HG02642 (cell line): ENCODE measurements around the gene STAB2.

Source experiments
- ATAC-seq: cut with Tn5 transposase; IDR thresholded peaks from one replicate; pipeline ENCODE4 v1.9.1; 2021; ENCODE audit warnings: mild to moderate bottlenecking; ENCODE audit not compliant: unreplicated experiment, poor library complexity

Gene STAB2

DNA sequence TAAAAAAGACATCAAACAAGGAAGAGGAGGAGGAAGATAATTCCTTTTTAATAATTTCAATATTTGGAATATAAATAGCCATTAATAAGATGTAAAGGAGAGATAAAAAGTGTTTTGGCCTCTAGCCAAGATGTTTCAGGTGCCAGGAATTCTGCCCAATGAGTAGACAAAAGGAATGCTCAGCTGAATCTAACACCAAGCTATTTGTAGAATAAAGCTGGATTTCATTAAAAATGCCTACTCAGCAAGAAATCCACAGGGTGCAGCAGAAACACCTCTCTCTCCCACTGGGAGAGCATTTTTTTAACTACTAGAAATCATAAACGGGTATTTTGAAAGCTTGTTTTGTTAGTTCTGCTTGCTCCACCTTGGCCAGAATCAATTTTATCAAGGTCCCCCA, 4.1 kb upstream of the STAB2 start:
- no peak for ATAC-seq

- no peak for ATAC-seq
Observed at GRCh38 chr12:103586132-103586531, 941 bp upstream of the STAB2 start.

DNA sequence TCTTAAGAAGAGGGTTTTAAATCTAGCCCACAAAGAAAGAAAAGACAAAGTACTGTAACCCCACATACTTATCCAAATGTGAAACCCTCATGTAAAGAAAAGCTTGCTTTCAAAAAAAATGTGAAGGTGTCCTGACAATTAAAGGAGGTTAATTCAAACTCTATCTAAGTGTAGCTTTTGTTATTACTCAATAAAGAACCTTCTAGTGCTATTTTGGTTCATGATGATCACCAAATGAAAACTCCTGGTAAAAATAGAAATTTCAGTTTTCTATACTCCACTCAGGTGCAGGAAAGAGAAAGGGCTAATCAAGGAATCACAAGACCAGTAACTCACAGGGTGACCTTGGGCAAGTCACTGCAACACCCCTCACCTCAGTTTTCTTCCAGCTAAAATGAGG, 1.6 kb downstream of the STAB2 start:
- no peak for ATAC-seq

DNA sequence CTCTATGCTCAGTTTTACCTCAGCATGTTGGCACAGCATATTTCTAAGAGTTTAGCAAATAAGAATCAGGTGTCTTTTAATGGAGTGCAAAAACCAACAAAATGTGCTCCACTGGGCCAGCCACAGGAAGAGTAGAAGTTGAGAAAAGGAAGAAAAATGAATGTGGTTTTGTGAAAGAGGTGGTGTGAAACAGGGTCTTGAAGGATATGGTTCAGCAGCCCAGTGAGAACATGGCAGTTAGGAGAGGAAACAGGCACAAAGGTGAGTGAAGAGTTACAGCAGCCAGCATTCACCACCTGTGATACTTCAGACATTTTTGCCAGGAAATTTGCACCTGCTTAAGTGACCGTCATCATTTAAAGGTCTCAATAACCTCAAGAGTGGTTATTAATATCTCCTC, 2.4 kb downstream of the STAB2 start:
- no peak for ATAC-seq

- no peak for ATAC-seq
Observed at GRCh38 chr12:103590271-103590670, 3.2 kb downstream of the STAB2 start.

GRCh38 chr12:103596981-103597380, 9.9 kb downstream of the STAB2 start:
- ATAC-seq, result no peak

DNA sequence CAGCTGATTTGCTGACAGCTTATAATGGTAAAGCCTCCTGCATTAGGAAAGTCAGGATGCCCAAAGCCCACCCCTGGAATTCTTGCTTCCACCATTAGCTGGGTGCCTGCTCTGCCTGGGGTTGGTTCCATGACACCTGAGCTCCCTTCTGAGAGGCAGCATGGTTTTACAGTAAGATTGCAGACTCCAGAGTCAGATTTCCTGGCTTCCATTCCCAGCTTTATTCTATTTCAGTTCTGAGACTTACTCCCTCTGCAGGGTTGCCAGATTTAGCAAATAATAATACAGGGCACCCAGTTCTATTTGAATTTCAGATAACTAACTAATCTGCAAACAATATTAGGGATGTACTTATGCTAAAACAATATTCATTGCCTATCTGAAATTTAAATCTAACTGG, 12.2 kb downstream of the STAB2 start:
- no peak for ATAC-seq

- no peak for ATAC-seq
Observed at GRCh38 chr12:103600967-103601728, 14.1 kb downstream of the STAB2 start.

GRCh38 chr12:103620395-103620794, 33.3 kb downstream of the STAB2 start:
- no peak for ATAC-seq

- ATAC-seq, result no peak
Observed at GRCh38 chr12:103623716-103624115, 36.6 kb downstream of the STAB2 start.

DNA sequence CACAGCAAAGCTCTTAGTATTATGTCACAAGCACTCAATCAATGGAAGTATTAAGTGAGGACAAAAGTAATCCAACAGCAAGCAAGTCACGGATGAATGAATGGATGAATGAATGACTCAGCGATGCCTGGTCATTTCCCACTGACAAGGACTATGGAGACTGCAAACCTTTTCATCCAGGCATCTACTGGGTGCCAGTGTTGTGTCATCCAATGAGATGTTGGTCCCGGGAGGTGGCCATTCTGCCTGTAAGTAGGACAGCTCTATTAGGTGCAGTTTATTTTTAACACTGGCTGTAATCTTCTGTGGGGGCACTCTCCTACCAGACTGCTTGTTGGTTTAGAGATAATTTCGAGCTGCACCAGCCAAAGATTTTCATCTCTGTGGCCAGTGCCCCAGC, 39.4 kb downstream of the STAB2 start:
- no peak for ATAC-seq

GRCh38 chr12:103627189-103627855, 40.2 kb downstream of the STAB2 start:
- ATAC-seq, result no peak

DNA sequence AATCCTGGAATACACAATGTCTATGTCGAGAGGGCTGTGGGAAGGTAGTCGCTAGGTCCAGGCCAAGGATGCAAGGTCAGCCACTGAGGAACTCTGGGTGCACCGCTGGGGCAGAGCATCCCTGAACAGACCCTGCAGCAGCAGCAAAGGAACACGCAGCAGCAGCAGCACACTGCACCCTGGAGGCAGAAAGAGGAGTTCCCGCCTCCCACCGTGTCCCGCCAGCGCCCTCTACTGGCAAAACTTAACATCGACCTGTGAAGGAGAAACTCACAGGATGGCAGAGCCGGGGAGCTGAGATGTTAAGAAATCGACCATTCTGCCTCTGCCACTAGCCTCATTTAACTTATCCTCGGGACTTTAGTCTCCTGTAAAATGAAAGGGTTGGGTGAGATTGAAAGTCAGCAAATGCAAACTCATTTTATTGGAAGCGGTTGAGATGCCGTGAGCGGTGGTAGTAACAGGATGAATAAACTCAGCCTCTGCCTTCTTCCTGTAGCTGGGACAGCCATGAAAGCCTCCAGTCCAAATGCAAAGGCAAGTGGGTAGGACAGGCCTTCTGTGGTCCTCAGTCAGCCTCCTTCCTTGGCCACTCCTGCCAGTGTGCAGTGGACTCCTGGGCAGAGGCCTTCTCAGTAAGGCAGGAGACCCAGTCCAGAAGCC, 45.6 kb downstream of the STAB2 start:
- ATAC-seq, result peak; percentile 74

GRCh38 chr12:103634732-103635131, 47.7 kb downstream of the STAB2 start:
- no peak for ATAC-seq

DNA sequence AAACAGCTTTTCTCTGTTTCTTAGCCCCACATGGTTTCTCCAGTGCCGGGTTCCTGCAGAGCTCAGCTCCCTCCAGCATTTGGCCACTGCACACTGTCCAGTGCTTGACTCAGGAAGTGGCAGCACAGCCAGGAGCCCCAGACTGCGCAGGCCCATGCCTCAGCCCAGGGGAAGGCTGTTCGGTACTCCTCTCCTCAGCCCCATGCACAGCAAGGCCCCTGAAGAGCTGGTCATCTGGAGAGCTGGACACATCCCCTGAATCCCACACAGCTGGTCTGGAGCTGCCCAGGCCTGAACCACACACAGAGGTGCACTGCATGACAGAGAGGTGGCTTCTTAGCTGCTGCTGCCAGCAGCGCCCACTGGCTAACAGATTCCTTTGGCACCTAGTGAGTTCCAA, 48.3 kb downstream of the STAB2 start:
- ATAC-seq, result no peak

- ATAC-seq, result no peak
Observed at GRCh38 chr12:103637021-103637420, 49.9 kb downstream of the STAB2 start.

DNA sequence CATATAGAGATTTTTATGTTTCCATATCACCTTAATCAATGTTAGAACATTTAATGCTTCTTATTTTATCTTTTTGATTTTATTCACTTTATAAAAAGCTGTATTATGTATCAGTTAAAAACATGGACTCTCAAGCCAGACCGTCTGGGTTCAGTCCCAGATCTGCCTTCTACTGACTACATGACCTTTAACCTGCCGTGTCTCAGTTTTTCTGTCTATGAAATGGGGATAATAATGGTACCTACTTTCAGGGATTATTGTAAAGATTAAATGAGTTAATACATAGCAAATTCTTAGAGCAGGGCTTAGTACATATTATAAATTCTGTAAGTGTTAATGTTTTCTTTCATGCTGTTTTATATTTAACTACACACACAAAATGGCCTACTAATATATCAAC, 50.4 kb downstream of the STAB2 start:
- ATAC-seq, result no peak

- no peak for ATAC-seq
Observed at GRCh38 chr12:103639983-103640382, 52.9 kb downstream of the STAB2 start.

DNA sequence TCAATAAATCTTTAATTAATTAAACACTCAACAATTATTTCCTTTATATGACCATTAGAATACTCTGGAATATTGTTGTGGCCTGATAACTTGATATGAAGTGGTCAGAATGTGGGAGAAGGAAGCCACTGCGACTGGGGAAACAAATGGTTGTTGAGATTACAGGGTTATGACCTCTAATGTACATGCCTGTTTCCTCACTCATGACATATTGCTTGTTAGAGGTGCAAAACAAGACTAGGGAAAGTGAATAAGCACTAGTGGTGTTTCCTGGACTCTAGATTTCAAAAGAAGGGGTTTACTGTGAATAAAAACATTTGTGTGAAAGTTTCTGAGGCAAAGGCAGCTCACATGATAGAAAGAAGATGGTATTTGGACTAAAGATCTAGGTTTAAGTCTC, 53.3 kb downstream of the STAB2 start:
- ATAC-seq, result no peak

DNA sequence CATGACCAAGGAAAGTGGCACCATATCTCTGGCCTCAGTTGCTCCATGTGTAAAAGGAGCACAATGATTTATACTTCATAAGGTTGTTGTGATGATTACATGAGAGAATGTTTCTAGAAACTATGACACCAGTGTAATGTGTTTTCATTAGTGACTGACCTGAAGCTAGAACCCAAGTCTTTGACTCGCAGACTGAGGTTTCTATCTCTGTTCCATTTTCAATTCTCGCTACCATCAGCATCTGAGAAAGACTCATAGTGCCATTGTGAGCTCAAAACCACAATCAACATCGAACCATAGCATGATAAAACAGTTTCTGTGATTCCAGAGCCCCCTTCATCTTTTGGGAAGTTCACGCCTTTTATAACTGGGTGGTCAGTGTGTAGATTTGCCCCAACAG, 53.8 kb downstream of the STAB2 start:
- ATAC-seq, result no peak

DNA sequence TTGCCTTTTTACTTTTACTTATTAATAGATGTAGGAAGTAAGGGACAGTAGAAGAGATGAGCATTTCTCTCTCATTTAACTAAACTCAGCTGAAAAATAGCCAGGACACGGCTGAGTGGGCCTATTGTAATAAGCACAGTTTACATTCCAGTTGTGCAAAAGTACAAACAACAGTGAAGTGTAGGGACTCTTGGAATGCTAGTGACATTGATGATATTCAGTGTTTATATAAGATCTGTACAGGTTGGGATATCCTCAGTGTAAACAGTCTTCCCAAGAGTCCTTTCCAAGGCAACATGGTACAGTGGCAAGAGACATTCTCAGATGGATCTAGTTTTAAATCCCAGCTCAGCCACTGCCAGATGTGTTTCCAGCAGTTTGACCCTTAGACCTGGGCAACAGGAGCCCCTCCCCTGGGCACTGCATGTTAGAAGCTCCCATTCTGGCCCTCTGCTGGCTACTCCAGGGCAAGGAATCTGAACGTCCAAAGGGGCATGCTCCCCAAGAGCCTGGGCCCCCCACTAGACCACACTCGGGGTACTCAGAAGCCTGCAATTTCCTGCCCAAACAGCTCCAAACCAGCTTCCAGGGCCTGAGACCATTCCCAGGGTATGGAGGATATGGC, 55.3 kb downstream of the STAB2 start:
- no peak for ATAC-seq
